ENCODE results near the gene AS3MT.

Gene AS3MT

DNA sequence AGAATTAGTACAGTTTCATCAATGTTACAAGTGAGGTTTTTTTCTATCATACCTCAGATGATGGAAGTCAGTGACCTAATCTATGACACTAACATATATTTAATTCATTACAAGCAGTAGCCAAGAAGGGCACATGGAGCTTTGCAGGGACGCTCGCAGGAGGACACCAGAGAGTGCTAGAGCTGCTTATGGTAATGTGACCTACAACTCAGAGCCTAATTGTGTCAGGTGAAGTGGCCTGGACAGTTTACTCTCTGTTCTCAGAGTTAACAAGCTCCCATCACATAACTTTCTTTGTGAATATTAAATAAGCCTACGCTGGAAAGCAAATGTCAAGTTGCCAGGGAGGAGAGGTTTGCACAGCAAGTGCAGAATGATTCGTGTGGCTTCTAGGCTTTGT is 37.2 kb downstream of the AS3MT start (continued):
- TF ChIP-seq ZNF529 (tag by site-specific recombination; IDR thresholded peaks at IDR 0.05; ENCODE audit: insufficient replicate concordance): no peak

GRCh38 chr10:102914781-102915180 is 45.5 kb downstream of the AS3MT start:
- no peak overlapping the region for H3K4me3 ChIP-seq (ENCODE audit: low read depth, low read length)
- H3K9me3 ChIP-seq (ENCODE audit: control insufficient read depth, insufficient read depth, low read depth, low read length): no peaks in the 10 kb centered on the region
- H3K4me1 ChIP-seq (ENCODE audit: control insufficient read depth, insufficient read depth, low read length): no peaks in the 10 kb centered on the region
- TF ChIP-seq GLI4 (tag by site-specific recombination; IDR thresholded peaks at IDR 0.05) (no peak), ZNF521 (tag by site-specific recombination; IDR thresholded peaks at IDR 0.05) (no peak), ZNF501 (tag by site-specific recombination; IDR thresholded peaks at IDR 0.05) (no peak), ZNF266 (tag by site-specific recombination; IDR thresholded peaks at IDR 0.05; ENCODE audit: low read depth) (no peak), ZNF658 (tag by site-specific recombination; IDR thresholded peaks at IDR 0.05) (no peak), ZFP41 (tag by site-specific recombination; IDR thresholded peaks at IDR 0.05; ENCODE audit: borderline replicate concordance) (no peak), ZNF654 (tag by site-specific recombination; IDR thresholded peaks at IDR 0.05; ENCODE audit: low read depth) (no peak), ZIC2 (tag by site-specific recombination; IDR thresholded peaks at IDR 0.05) (no peak), ZNF2 (tag by site-specific recombination; IDR thresholded peaks at IDR 0.05) (no peak), ZBTB26 (tag by site-specific recombination; optimal IDR thresholded peaks at IDR 0.05) (no peak), ZNF184 (tag by site-specific recombination; IDR thresholded peaks at IDR 0.05) (no peak), HOXC10 (CRISPR knock-in tag; IDR thresholded peaks at IDR 0.05) (no peak)
- TF ChIP-seq, protein P1, sequence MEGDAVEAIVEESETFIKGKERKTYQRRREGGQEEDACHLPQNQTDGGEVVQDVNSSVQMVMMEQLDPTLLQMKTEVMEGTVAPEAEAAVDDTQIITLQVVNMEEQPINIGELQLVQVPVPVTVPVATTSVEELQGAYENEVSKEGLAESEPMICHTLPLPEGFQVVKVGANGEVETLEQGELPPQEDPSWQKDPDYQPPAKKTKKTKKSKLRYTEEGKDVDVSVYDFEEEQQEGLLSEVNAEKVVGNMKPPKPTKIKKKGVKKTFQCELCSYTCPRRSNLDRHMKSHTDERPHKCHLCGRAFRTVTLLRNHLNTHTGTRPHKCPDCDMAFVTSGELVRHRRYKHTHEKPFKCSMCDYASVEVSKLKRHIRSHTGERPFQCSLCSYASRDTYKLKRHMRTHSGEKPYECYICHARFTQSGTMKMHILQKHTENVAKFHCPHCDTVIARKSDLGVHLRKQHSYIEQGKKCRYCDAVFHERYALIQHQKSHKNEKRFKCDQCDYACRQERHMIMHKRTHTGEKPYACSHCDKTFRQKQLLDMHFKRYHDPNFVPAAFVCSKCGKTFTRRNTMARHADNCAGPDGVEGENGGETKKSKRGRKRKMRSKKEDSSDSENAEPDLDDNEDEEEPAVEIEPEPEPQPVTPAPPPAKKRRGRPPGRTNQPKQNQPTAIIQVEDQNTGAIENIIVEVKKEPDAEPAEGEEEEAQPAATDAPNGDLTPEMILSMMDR (tag by site-specific recombination; IDR thresholded peaks at IDR 0.05): no peak
- TF ChIP-seq, protein P2, sequence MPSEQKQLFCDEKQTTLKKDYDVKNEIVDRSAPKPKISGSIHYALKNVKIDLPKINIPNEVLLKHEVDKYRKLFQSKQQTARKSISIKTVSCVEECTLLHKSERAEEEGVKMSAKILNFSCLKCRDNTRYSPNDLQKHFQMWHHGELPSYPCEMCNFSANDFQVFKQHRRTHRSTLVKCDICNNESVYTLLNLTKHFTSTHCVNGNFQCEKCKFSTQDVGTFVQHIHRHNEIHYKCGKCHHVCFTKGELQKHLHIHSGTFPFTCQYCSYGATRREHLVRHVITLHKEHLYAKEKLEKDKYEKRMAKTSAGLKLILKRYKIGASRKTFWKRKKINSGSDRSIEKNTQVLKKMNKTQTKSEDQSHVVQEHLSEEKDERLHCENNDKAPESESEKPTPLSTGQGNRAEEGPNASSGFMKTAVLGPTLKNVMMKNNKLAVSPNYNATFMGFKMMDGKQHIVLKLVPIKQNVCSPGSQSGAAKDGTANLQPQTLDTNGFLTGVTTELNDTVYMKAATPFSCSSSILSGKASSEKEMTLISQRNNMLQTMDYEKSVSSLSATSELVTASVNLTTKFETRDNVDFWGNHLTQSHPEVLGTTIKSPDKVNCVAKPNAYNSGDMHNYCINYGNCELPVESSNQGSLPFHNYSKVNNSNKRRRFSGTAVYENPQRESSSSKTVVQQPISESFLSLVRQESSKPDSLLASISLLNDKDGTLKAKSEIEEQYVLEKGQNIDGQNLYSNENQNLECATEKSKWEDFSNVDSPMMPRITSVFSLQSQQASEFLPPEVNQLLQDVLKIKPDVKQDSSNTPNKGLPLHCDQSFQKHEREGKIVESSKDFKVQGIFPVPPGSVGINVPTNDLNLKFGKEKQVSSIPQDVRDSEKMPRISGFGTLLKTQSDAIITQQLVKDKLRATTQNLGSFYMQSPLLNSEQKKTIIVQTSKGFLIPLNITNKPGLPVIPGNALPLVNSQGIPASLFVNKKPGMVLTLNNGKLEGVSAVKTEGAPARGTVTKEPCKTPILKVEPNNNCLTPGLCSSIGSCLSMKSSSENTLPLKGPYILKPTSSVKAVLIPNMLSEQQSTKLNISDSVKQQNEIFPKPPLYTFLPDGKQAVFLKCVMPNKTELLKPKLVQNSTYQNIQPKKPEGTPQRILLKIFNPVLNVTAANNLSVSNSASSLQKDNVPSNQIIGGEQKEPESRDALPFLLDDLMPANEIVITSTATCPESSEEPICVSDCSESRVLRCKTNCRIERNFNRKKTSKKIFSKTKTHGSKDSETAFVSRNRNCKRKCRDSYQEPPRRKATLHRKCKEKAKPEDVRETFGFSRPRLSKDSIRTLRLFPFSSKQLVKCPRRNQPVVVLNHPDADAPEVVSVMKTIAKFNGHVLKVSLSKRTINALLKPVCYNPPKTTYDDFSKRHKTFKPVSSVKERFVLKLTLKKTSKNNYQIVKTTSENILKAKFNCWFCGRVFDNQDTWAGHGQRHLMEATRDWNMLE (tag by site-specific recombination; conservative IDR thresholded peaks at IDR 0.05; ENCODE audit: low read depth): no peak
- H3K27ac ChIP-seq (ENCODE audit: extremely low read depth, low read depth, low read length): no peak overlapping the region
- ChIA-PET CTCF (interaction anchor here (0.6 to 6.0 kb wide), 3 partner anchors 13 to 78 kb away, joined by 3 to 32 read pairs (median 3); partner anchors contain the start of gene CYP17A1), POLR2A (interaction anchor here (0.7 kb wide), 1 partner anchor 316 kb away, joined by 4 read pairs; no protein-coding TSS in a partner anchor)
- H3K36me3 ChIP-seq (ENCODE audit: control insufficient read depth in 2 of 2, insufficient read depth in 1 of 2, low read length in 2 of 2): no peaks in the 10 kb centered on the region

DNA sequence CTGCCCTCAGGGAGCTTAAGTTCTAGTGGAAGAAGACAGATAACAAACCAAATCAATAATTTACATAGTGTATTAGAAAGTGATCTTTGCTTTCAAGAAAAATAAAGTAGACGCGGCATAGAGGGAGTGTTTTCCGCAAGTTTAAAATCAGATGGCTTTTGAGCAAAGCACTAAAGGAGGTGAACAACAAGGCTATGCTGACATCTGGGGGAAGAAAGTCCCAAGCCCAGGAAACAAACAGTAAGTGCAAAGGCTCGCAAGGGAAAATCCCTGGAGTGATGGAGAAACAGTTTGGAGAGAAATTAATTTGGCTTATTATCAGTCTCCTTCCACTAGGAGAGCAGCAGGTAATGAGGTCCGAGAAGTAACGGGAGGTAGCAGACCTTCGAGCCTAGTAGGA is 46.9 kb downstream of the AS3MT start:
- POLR2A ChIA-PET: no interaction called here
- H3K4me1 ChIP-seq (ENCODE audit: control insufficient read depth, insufficient read depth, low read length): 0 out of 2 replicates have a peak, but pooled peaks cover 2% of the 10 kb centered on the region
- no peaks in the 10 kb centered on the region for H3K9me3 ChIP-seq (ENCODE audit: control insufficient read depth, insufficient read depth, low read depth, low read length)
- H3K27ac ChIP-seq (ENCODE audit: extremely low read depth, low read depth, low read length): no peak overlapping the region
- H3K4me3 ChIP-seq (ENCODE audit: low read depth, low read length): no peak overlapping the region
- H3K36me3 ChIP-seq (ENCODE audit: control insufficient read depth in 2 of 2, insufficient read depth in 1 of 2, low read length in 2 of 2): no peaks in the 10 kb centered on the region
- CTCF ChIA-PET: interaction anchor here (1.0 to 6.0 kb wide), 6 partner anchors 14 to 418 kb away, joined by 4 to 57 read pairs (median 16); no protein-coding TSS in a partner anchor
- TF ChIP-seq ZNF266 (tag by site-specific recombination; IDR thresholded peaks at IDR 0.05; ENCODE audit: low read depth) (no peak), ZNF133 (tag by site-specific recombination; IDR thresholded peaks at IDR 0.05) (no peak), ZNF514 (tag by site-specific recombination; IDR thresholded peaks at IDR 0.05) (no peak), ZBTB17 (tag by site-specific recombination; IDR thresholded peaks at IDR 0.05) (no peak), BCL11B (tag by site-specific recombination; IDR thresholded peaks at IDR 0.05; ENCODE audit: low read depth) (no peak)
- TF ChIP-seq, protein P3, sequence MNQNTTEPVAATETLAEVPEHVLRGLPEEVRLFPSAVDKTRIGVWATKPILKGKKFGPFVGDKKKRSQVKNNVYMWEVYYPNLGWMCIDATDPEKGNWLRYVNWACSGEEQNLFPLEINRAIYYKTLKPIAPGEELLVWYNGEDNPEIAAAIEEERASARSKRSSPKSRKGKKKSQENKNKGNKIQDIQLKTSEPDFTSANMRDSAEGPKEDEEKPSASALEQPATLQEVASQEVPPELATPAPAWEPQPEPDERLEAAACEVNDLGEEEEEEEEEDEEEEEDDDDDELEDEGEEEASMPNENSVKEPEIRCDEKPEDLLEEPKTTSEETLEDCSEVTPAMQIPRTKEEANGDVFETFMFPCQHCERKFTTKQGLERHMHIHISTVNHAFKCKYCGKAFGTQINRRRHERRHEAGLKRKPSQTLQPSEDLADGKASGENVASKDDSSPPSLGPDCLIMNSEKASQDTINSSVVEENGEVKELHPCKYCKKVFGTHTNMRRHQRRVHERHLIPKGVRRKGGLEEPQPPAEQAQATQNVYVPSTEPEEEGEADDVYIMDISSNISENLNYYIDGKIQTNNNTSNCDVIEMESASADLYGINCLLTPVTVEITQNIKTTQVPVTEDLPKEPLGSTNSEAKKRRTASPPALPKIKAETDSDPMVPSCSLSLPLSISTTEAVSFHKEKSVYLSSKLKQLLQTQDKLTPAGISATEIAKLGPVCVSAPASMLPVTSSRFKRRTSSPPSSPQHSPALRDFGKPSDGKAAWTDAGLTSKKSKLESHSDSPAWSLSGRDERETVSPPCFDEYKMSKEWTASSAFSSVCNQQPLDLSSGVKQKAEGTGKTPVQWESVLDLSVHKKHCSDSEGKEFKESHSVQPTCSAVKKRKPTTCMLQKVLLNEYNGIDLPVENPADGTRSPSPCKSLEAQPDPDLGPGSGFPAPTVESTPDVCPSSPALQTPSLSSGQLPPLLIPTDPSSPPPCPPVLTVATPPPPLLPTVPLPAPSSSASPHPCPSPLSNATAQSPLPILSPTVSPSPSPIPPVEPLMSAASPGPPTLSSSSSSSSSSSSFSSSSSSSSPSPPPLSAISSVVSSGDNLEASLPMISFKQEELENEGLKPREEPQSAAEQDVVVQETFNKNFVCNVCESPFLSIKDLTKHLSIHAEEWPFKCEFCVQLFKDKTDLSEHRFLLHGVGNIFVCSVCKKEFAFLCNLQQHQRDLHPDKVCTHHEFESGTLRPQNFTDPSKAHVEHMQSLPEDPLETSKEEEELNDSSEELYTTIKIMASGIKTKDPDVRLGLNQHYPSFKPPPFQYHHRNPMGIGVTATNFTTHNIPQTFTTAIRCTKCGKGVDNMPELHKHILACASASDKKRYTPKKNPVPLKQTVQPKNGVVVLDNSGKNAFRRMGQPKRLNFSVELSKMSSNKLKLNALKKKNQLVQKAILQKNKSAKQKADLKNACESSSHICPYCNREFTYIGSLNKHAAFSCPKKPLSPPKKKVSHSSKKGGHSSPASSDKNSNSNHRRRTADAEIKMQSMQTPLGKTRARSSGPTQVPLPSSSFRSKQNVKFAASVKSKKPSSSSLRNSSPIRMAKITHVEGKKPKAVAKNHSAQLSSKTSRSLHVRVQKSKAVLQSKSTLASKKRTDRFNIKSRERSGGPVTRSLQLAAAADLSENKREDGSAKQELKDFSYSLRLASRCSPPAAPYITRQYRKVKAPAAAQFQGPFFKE (tag by site-specific recombination; IDR thresholded peaks at IDR 0.05; ENCODE audit: borderline replicate concordance): no peak
